CD4-positive, alpha-beta T cell treated with Interferon gamma for 1 hour (primary cell): ENCODE measurements around the gene SYPL2.
A peak's percentile ranks its signal among the peaks of the same experiment; 100 is the strongest.
"Not testable (repeated sequence)": the region's sequence is repeated elsewhere in the genome, so short reads cannot be mapped to it uniquely, and the experiment has no call there.

ENCODE experiments used
- DNase-seq: peaks from one replicate; pipeline ENCODE4 v3.0.0-alpha.2; 2020

Gene SYPL2

DNA sequence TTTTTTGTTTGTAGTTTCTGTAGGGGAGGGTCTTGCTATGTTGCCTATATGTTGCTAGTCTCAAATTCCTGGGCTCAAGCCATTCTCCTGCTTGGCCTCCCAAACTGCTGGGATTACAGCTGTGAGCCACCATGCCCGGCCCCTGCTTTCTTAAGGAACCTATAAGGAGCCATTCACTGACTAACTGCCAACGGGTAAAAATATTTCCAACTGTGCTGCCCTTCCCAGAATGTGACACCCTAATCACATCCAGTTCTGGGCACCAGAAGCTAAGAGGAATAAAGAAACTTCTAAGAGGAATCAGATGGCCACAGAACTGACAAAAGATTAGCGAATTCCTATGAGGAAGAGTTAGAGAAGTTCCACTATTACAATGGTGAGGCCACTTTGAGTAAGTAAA is 6.4 kb downstream of the SYPL2 start:
- no peak for DNase-seq

- DNase-seq, result not testable (repeated sequence)
These were observed 7.1 kb downstream of the SYPL2 start for GRCh38 chr1:109473284-109474057.

- DNase-seq, result no peak
These were observed 8.4 kb downstream of the SYPL2 start for GRCh38 chr1:109474697-109475096.

DNA sequence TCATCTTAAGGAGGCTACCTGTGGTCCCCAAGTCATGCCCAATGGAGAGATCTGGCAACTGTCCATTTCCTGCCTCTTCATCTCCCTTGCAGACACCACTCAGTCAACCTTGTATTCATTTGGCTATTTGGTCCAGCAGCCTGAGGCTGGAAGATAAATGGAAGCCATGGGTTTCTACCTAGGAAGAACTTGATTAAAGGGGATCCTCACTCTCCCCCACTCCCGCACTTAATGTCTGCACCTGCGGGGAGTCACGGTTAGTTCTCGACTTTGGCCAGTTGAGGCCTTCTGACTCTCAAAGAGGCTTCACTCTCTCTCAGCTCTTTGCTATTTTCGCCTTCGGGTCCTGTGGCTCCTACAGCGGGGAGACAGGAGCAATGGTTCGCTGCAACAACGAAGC is 8.9 kb downstream of the SYPL2 start:
- no peak for DNase-seq

GRCh38 chr1:109476825-109477224 is 10.5 kb downstream of the SYPL2 start:
- no peak for DNase-seq

- DNase-seq, result no peak
These were observed 11.5 kb downstream of the SYPL2 start for GRCh38 chr1:109477821-109478220.

- no peak for DNase-seq
These were observed 12.5 kb downstream of the SYPL2 start for GRCh38 chr1:109478806-109479205.

GRCh38 chr1:109479311-109479710 is 13.0 kb downstream of the SYPL2 start:
- DNase-seq, result no peak

DNA sequence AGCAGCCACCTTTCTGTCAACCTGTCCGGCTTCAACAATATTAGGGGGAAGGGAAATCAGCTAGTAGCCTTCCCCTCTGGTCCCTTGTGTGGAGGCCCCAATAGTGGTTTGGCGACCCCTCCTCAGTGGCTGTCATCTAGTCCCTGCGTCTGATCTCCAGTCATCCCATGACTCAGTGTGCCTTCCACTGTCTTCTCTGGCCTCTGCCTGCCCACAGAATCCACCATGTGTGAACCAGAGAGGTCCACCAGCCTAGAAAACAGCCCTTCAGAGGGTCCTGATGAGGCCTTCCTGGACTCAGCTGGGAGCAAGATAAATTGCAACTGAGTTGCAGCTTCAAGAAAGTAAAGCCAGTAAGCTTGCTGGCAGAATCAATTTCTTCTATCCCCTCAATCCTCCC is 13.6 kb downstream of the SYPL2 start:
- no peak for DNase-seq

DNA sequence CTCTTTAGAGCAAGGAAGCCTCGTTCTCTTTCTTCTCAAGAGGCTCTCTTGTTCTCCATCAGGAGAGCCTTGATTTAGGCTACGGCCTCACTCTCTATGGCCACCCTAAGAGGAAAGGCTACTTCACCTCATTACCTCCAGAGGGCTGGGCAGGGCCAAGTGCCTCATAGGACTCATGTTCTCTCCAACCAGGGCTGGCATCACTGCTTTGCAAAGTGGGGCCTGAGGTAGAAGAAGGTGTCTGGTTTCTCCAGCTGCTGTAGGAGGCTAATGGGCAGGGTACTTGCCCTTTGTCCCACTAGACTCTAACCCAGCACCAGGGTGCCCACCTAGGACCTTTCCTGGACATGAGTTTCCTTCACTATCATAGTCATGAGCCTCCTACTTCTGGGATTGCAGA is 15.3 kb downstream of the SYPL2 start:
- DNase-seq, result no peak

DNA sequence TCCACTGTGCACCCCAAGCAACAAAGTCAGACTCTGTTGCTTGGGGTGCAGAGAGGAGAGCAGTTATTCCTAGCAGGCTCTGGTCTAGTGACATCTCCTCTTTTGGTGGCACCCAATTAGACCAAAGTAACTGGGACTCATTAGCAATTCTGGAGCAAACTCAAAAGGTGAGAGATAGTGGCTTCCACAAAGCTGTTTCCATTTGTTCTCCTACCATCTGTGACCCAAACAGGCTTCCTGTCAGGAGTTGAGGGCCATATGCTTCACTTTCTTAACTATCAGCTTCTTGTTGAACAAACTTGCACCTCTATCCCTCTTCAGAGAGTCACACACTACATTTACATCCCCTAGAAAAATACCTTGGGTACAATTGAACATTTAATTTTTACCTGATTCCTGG is 15.9 kb downstream of the SYPL2 start:
- DNase-seq, result no peak

- DNase-seq, result peak; percentile 40
These were observed 16.7 kb downstream of the SYPL2 start for GRCh38 chr1:109482791-109483671.

DNA sequence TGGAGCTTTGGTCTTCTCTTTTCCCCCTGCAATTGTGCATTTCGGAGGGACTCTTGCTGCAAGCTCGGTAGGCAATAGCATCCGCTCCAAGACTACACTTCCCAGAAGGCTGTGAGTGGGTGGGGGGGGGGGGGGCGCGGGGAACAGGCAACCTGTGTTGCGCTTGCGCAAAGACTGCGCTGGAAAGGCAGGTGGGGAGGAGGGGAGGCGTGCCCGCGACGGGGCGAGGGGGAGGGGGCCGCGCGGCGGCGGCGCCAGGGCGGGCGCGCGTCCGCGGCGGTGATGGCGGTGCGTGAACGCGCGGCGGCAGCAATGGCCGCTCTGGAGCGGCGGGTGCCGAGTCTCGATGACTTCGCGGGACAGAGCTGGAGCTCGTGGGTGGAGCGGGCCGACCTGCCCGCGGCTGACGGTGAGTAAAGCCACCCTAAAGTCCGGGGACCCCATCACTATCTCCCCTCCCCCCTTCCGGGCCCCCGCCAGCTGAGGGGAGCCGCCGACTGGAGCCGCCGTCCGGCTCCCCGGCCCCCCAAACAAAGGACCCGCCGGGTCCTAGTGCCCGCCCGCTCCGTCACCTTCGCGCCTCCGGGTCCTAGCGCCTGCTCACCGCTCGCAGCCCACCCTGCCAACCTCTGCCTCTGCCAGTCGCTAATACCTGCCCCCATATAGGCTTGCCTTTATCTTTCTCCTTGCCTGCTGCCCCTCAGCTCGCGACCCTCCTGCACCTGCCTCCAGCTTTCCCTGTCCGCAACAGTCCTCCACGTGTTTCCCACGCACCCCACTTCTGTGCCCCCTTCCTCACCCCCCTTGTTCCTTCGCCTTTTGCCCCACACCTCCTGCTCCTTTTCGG is 17.5 kb downstream of the SYPL2 start, which contains the start of gene ATXN7L2:
ATXN7L2 (plus strand) TSS at position 234 of the 847 bp plus-strand sequence; CDS start at position 283, 49 bp downstream.
- DNase-seq, result peak; percentile 96

DNA sequence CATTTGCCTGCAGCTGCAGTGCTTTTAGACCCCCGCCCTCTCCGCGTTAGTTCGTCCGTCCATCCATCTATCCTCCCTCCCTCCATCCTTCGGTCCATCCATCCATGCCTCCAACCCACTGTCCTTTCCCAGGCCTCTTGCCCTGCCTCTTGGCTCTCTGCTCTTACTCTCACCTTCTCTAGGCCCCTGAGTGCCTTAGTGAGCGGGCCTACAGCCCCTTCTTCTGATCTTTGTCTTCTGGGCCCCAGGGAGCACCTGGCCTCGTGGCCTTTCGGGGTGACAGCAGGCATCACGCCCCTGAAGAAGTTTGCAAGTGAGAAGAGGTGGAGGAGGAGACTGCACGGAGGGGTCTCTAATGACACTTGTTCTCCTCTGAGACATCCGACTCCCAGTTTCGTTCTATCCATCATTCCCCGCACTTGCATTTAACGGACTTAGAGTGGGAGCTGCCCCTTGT is 18.2 kb downstream of the SYPL2 start:
- no peak for DNase-seq

- DNase-seq, result no peak
These were observed 18.7 kb downstream of the SYPL2 start for GRCh38 chr1:109485001-109485400.

- no peak for DNase-seq
These were observed 20.9 kb downstream of the SYPL2 start for GRCh38 chr1:109487261-109487660.

DNA sequence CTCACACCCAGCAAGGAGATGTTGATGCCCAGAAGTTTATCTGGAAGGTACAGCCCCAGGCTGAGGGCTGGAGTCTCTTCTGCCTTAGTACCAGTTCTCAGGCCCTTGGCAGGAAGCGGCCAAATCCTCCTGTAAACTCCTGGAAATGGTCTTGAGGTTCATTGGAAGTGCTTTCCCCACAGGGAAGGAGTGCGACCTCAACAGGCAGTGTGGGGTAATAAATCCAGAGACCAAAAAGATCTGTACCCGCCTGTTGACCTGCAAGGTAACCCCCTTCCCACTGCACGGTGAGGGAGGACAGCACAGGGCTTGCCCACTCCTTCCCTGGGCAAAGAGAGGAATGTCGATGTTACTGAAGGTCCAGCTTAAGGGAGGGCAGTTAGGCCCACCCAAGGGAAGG is 21.9 kb downstream of the SYPL2 start:
- no peak for DNase-seq

DNA sequence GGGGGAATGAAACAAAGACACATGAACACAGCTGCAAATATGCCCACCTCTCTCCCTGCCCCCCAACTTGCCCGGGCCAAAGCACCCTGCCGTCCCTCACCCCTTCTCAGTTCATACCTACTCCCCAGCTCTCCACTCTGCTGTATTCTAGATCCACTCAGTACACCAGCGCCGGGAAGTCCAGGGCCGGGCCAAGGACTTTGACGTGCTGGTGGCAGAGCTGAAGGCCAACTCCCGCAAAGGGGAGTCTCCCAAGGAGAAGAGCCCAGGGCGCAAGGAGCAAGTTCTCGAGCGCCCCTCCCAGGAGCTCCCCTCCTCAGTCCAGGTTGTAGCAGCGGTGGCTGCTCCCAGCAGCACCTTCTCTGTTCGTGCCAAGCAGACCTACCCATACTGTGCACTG is 22.4 kb downstream of the SYPL2 start:
- no peak for DNase-seq

GRCh38 chr1:109490029-109490933 is 23.9 kb downstream of the SYPL2 start:
- DNase-seq, result peak; percentile 70

DNA sequence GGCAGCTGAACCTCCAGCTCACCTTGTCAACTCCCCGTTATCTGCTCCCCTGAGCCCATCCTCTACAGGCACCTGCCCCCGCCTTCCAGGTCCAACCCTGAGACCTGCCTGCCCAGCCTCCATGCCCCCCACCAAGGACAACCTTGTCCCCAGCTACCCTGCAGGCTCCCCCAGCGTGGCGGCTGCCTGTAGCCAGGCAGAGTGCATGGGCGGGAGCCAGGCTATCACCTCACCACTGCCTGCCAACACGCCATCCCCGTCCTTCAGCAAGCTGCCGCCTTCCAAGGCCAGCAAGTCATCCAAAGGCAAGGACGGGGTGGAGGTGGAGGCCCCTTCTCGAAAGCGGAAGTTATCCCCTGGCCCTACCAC is 24.6 kb downstream of the SYPL2 start:
- DNase-seq, result no peak

GRCh38 chr1:109491372-109491771 is 25.0 kb downstream of the SYPL2 start:
- no peak for DNase-seq

DNA sequence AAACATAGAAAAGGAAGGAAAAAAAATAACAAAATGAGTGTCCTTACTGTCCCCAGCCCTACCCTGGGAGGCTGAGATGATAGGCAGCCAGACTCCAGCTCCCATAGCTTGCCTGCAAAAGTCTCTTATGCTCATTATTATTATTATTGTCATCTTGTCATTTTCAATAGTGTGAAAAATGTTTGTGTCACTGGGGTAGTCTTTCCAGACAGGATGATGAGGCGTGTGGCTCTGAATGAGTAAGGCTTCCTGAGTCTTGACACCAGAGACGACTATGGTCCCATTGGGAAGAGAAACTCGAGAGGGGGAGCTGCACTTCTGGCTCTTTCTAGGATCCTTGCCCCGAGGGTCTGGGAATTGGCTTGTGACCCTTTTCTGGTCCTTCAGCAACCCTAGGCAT is 26.4 kb downstream of the SYPL2 start:
- DNase-seq, result no peak
